Measurements from ENCODE around the gene ECM1.
A peak's percentile ranks its signal among the peaks of the same experiment; 100 is the strongest.

ECM1 gene

GRCh38 chr1:150553392-150554085 is 45.6 kb downstream of the ECM1 start:
- Mint-ChIP-seq H3K9me3 (no peaks in the 10 kb centered on the region), H3K4me1 (ENCODE audit: low read depth) (peaks cover 77% of the 10 kb centered on the region), H3K4me3 (peak overlapping the region; percentile 99), H3K27ac (peak overlapping the region; percentile 99), H3K36me3 (ENCODE audit: low read depth) (peaks cover 90% of the 10 kb centered on the region), H3K27me3 (no peaks in the 10 kb centered on the region)
- intact Hi-C loops (cut with micrococcal nuclease) = loop anchor here (5.0 kb wide), 1 partner anchor 91 kb away; no protein-coding TSS in a partner anchor

- intact Hi-C loops (cut with micrococcal nuclease) = loop anchor here (5.0 kb wide), 1 partner anchor 92 kb away; no protein-coding TSS in a partner anchor
- H3K4me1 Mint-ChIP-seq (ENCODE audit: low read depth) = peaks cover 82% of the 10 kb centered on the region
- H3K4me3 Mint-ChIP-seq = peak overlapping the region; percentile 37
- peaks cover 95% of the 10 kb centered on the region for H3K36me3 Mint-ChIP-seq (ENCODE audit: low read depth)
- no peaks in the 10 kb centered on the region for H3K27me3 Mint-ChIP-seq
- no peaks in the 10 kb centered on the region for H3K9me3 Mint-ChIP-seq
- peak overlapping the region; percentile 99 for H3K27ac Mint-ChIP-seq
Measured at GRCh38 chr1:150554086-150554452, 46.2 kb downstream of the ECM1 start.

DNA sequence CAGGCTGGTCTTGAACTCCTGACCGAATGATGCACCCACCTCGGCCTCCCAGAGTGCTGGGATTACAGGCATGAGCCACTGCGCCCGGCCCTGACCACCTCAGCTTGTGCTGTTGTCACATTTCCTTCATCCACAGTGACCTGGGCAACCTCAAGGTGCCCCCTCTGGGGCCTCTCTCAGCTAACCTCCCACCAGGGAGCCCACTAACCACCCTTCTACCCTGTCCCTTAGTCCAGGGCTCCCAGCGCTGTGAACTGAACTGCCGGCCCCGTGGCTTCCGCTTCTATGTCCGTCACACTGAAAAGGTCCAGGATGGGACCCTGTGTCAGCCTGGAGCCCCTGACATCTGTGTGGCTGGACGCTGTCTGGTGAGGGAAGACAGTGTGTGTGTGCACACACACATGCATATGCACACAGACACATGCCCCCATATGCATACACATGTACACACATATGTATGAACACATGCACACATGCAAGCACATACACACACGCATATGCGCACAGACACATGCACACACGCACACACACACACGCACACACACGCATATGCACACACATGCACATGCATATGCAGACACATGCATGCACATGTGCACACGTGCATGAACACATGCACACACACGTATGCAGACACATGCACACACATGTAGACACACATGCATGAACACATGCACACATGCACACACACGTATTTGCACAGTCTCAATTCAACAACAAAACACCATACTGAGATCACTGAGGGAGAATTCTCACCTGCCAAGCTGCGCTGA is 47.5 kb downstream of the ECM1 start:
- H3K4me3 Mint-ChIP-seq = no peak overlapping the region
- H3K27me3 Mint-ChIP-seq = no peaks in the 10 kb centered on the region
- no peaks in the 10 kb centered on the region for H3K9me3 Mint-ChIP-seq
- peaks cover 96% of the 10 kb centered on the region for H3K36me3 Mint-ChIP-seq (ENCODE audit: low read depth)
- H3K4me1 Mint-ChIP-seq (ENCODE audit: low read depth) = peaks cover 95% of the 10 kb centered on the region
- intact Hi-C loops (cut with micrococcal nuclease) = no loop called here
- H3K27ac Mint-ChIP-seq = peak overlapping the region; percentile 99

DNA sequence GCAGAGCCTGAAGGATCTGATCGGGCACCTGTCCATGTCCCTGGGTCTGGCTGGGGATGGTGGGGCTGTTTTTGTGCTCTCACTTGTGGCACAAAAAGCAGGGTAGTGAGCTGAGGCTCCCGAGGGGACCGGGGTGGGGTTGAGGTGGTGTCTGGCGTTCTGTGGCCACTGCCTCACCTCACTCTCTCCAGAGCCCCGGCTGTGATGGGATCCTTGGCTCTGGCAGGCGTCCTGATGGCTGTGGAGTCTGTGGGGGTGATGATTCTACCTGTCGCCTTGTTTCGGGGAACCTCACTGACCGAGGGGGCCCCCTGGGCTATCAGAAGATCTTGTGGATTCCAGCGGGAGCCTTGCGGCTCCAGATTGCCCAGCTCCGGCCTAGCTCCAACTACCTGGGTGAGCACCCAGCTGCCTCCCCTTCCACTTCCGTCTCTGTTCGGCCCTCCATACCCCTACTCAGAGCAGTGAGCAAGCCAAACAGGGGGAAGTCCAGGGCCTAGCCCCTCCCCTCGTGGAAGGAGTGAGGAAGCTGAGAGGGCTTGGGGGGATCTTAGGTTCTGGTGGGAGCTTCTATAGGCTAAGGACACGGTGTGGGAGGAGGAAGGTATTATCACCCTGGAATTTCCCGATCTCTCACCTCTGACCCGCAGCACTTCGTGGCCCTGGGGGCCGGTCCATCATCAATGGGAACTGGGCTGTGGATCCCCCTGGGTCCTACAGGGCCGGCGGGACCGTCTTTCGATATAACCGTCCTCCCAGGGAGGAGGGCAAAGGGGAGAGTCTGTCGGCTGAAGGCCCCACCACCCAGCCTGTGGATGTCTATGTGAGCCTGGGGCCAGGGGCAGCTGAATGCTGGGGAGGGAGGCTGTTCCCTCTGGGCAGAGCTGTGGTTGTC is 48.3 kb downstream of the ECM1 start:
- Mint-ChIP-seq H3K36me3 (ENCODE audit: low read depth) (peaks cover 96% of the 10 kb centered on the region), H3K27ac (peak overlapping the region; percentile 99), H3K4me1 (ENCODE audit: low read depth) (peaks cover 100% of the 10 kb centered on the region), H3K9me3 (no peaks in the 10 kb centered on the region), H3K4me3 (no peak overlapping the region), H3K27me3 (no peaks in the 10 kb centered on the region)
- intact Hi-C loops (cut with micrococcal nuclease) = no loop called here

DNA sequence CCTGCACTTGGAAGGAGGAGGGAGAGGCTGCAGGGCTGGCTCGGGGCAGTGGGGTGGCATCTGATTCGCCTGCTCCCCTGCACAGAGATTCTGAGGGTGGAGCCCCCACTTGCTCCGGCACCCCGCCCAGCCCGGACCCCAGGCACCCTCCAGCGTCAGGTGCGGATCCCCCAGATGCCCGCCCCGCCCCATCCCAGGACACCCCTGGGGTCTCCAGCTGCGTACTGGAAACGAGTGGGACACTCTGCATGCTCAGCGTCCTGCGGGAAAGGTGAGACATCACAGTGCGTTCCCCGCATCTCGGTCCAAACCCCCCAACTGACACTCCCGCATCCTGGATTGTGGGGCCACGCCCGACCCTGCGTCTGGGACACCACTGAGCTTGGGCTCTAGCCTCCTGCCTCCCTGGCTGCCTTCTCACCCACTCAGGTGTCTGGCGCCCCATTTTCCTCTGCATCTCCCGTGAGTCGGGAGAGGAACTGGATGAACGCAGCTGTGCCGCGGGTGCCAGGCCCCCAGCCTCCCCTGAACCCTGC is 49.2 kb downstream of the ECM1 start:
- peaks cover 100% of the 10 kb centered on the region for H3K4me1 Mint-ChIP-seq (ENCODE audit: low read depth)

GRCh38 chr1:150557813-150558212 is 49.9 kb downstream of the ECM1 start:
- peak overlapping the region; percentile 18 for H3K4me3 Mint-ChIP-seq
- peaks cover 100% of the 10 kb centered on the region for H3K36me3 Mint-ChIP-seq (ENCODE audit: low read depth)
- H3K9me3 Mint-ChIP-seq = no peaks in the 10 kb centered on the region
- intact Hi-C loops (cut with micrococcal nuclease) = no loop called here
- peaks cover 100% of the 10 kb centered on the region for H3K4me1 Mint-ChIP-seq (ENCODE audit: low read depth)
- H3K27me3 Mint-ChIP-seq = no peaks in the 10 kb centered on the region
- H3K27ac Mint-ChIP-seq = peak overlapping the region; percentile 99

More for the DNA sequence above, 49.2 kb downstream of the ECM1 start:
- no peak overlapping the region for H3K4me3 Mint-ChIP-seq
- H3K36me3 Mint-ChIP-seq (ENCODE audit: low read depth) = peaks cover 100% of the 10 kb centered on the region
- H3K9me3 Mint-ChIP-seq = no peaks in the 10 kb centered on the region
- intact Hi-C loops (cut with micrococcal nuclease) = no loop called here
- peak overlapping the region; percentile 99 for H3K27ac Mint-ChIP-seq
- no peaks in the 10 kb centered on the region for H3K27me3 Mint-ChIP-seq

- H3K36me3 Mint-ChIP-seq (ENCODE audit: low read depth) = peaks cover 100% of the 10 kb centered on the region
- H3K9me3 Mint-ChIP-seq = no peaks in the 10 kb centered on the region
- intact Hi-C loops (cut with micrococcal nuclease) = no loop called here
- no peaks in the 10 kb centered on the region for H3K27me3 Mint-ChIP-seq
- H3K27ac Mint-ChIP-seq = peak overlapping the region; percentile 99
- peak overlapping the region; percentile 18 for H3K4me3 Mint-ChIP-seq
- peaks cover 100% of the 10 kb centered on the region for H3K4me1 Mint-ChIP-seq (ENCODE audit: low read depth)
Measured at GRCh38 chr1:150558303-150558704, 50.4 kb downstream of the ECM1 start.

GRCh38 chr1:150558761-150559655 is 51.1 kb downstream of the ECM1 start:
- no peaks in the 10 kb centered on the region for H3K27me3 Mint-ChIP-seq

DNA sequence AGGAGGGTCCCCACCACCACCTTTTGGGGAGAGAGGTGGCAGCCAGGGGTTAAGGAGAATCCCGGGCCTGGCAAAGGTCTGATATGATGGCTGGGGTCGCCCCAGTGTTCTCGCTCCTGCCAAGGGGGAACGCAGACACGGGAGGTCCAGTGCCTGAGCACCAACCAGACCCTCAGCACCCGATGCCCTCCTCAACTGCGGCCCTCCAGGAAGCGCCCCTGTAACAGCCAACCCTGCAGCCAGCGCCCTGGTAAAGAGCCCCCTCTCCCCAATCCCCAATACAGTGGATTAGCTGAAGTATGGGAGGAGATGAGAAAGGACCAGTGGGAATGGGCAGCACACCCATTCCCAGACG is 51.7 kb downstream of the ECM1 start:
- peak overlapping the region; percentile 82 for H3K4me3 Mint-ChIP-seq
- no peaks in the 10 kb centered on the region for H3K9me3 Mint-ChIP-seq
- intact Hi-C loops (cut with micrococcal nuclease) = loop anchor here (2.0 to 5.0 kb wide), 2 partner anchors 19 to 63 kb away; partner anchors contain the start of gene MCL1
- H3K27me3 Mint-ChIP-seq = no peaks in the 10 kb centered on the region
- peaks cover 96% of the 10 kb centered on the region for H3K4me1 Mint-ChIP-seq (ENCODE audit: low read depth)
- peaks cover 97% of the 10 kb centered on the region for H3K36me3 Mint-ChIP-seq (ENCODE audit: low read depth)
- peak overlapping the region; percentile 99 for H3K27ac Mint-ChIP-seq

More at GRCh38 chr1:150558761-150559655, 51.1 kb downstream of the ECM1 start:
- H3K4me1 Mint-ChIP-seq (ENCODE audit: low read depth) = peaks cover 100% of the 10 kb centered on the region
- H3K27ac Mint-ChIP-seq = peak overlapping the region; percentile 99
- H3K36me3 Mint-ChIP-seq (ENCODE audit: low read depth) = peaks cover 100% of the 10 kb centered on the region
- no peaks in the 10 kb centered on the region for H3K9me3 Mint-ChIP-seq
- intact Hi-C loops (cut with micrococcal nuclease) = no loop called here
- H3K4me3 Mint-ChIP-seq = peak overlapping the region; percentile 82

DNA sequence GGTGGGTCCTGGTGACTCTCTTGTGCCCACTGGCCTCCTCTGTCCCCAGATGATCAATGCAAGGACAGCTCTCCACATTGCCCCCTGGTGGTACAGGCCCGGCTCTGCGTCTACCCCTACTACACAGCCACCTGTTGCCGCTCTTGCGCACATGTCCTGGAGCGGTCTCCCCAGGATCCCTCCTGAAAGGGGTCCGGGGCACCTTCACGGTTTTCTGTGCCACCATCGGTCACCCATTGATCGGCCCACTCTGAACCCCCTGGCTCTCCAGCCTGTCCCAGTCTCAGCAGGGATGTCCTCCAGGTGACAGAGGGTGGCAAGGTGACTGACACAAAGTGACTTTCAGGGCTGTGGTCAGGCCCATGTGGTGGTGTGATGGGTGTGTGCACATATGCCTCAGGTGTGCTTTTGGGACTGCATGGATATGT is 52.1 kb downstream of the ECM1 start:
- peaks cover 92% of the 10 kb centered on the region for H3K4me1 Mint-ChIP-seq (ENCODE audit: low read depth)
- intact Hi-C loops (cut with micrococcal nuclease) = loop anchor here (2.0 to 5.0 kb wide), 2 partner anchors 19 to 62 kb away; partner anchors contain the start of gene MCL1
- H3K9me3 Mint-ChIP-seq = no peaks in the 10 kb centered on the region

DNA sequence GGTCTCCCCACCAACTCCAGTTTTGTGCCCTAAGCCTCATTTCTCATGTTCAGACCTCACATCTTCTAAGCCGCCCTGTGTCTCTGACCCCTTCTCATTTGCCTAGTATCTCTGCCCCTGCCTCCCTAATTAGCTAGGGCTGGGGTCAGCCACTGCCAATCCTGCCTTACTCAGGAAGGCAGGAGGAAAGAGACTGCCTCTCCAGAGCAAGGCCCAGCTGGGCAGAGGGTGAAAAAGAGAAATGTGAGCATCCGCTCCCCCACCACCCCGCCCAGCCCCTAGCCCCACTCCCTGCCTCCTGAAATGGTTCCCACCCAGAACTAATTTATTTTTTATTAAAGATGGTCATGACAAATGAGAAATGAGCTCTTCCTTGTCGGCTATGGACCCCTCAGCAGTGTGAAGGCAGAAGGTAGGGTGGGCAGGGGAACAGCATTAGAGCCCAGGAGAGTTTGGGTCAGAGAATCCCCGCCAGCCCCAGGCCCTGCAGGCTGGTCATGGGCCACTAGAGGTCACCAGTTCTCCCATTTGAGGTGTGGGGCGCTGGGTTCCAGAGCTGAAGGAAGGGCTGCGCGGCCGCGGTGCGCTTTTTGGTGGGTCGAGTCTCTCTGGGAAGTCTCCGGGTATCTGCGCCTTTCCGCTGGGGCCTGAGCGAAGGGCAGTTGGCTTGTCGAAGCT is 52.8 kb downstream of the ECM1 start:
- peaks cover 88% of the 10 kb centered on the region for H3K4me1 Mint-ChIP-seq (ENCODE audit: low read depth)
- H3K9me3 Mint-ChIP-seq = no peaks in the 10 kb centered on the region

More for the DNA sequence above, 52.1 kb downstream of the ECM1 start:
- H3K27ac Mint-ChIP-seq = peak overlapping the region; percentile 99
- no peaks in the 10 kb centered on the region for H3K27me3 Mint-ChIP-seq
- H3K4me3 Mint-ChIP-seq = peak overlapping the region; percentile 82
- peaks cover 97% of the 10 kb centered on the region for H3K36me3 Mint-ChIP-seq (ENCODE audit: low read depth)

More for the DNA sequence above, 52.8 kb downstream of the ECM1 start:
- peak overlapping the region; percentile 99 for H3K27ac Mint-ChIP-seq
- peaks cover 97% of the 10 kb centered on the region for H3K36me3 Mint-ChIP-seq (ENCODE audit: low read depth)
- no peaks in the 10 kb centered on the region for H3K27me3 Mint-ChIP-seq
- peak overlapping the region; percentile 82 for H3K4me3 Mint-ChIP-seq
- intact Hi-C loops (cut with micrococcal nuclease) = loop anchor here (1.0 to 5.0 kb wide), 3 partner anchors 8 to 62 kb away; partner anchors contain the start of gene MCL1

Data from dendritic cell treated with granulocyte-macrophage colony-stimulating factor and Interleukin-4, amounts not matched to agents 40 ng/mL and 50 ng/mL, for 4 days (primary cell).